Left lung (tissue), 10 donors: ENCODE results near the gene ABCA1. TPM values are rescaled to one million over a fixed set of nuclear protein-coding genes. Genes with fewer than 3 reads are reported as not detected.
A peak's percentile ranks its signal among the peaks of the same experiment; 100 is the strongest.

Source experiments
- ATAC-seq: fragments of 200-7000 bp; cut with Tn5 transposase; one replicate; pipeline ENCODE4 v1.9.1; 2020; ENCODE audit warnings: moderate library complexity
- DNase-seq, 4 donors: peaks; one replicate each; pipeline ENCODE4 v3.0.0-alpha.2; 2013 to 2020
- H3K27ac ChIP-seq, 2 donors: fragments of 200-600 bp; sonication (generic) in 1 of 2; one replicate each; pipeline versions ENCODE4 v1.5.0 to v1.8.0; 2020 to 2021
- H3K27me3 ChIP-seq, 2 donors: fragments of 200-600 bp; sonication (generic) in 1 of 2; one replicate each; pipeline versions ENCODE4 v1.5.0 to v1.8.0; 2020 to 2021
- H3K36me3 ChIP-seq, 2 donors: fragments of 200-600 bp; sonication (generic) in 1 of 2; one replicate each; pipeline versions ENCODE4 v1.5.0 to v1.8.0; 2020 to 2021
- H3K4me1 ChIP-seq, 2 donors: fragments of 200-600 bp; one replicate each; pipeline ENCODE4 v1.8.0; 2021
- H3K4me3 ChIP-seq, 2 donors: fragments of 200-600 bp; sonication (generic) in 1 of 2; one replicate each; pipeline versions ENCODE4 v1.5.0 to v1.8.0; 2020 to 2021; ENCODE audit warnings: mild to moderate bottlenecking in 1 of 2
- H3K9me3 ChIP-seq, 2 donors: fragments of 200-600 bp; sonication (generic) in 1 of 2; one replicate each; pipeline versions ENCODE4 v1.5.0 to v1.8.0; 2020 to 2021
- CTCF ChIP-seq, 2 donors: fragments of 200-600 bp; sonication (generic) in 1 of 2; IDR thresholded peaks; one replicate each; pipeline versions ENCODE4 v1.5.0 to v1.8.0; 2021; ENCODE audit warnings: antibody characterized with exemption in 2 of 2
- intact Hi-C, 2 donors: fragments of 100-400 bp; cut with DNase I; formaldehyde crosslinking; loops; one replicate each; pipeline versions ENCODE4 v1.11.2 to v1.14.2; 2022
- polyA plus RNA-seq, 6 donors: library from polyadenylated mRNA; unstranded; fragments of 120-200 nt; gene quantifications; one replicate each; pipeline ENCODE4 v1.2.1, GENCODE V29; 2013; ENCODE audit not compliant: insufficient read length in 6 of 6
- total RNA-seq, 2 donors: library from RNA; stranded (reverse); fragmentation: NEBNext Ultra II Directional; extraction: Animal tissue kit (Norgen Biotek cat#: 25700); gene quantifications; one replicate each; pipeline ENCODE4 v1.2.1, GENCODE V29; 2021
- donor health status: DM: no; HTN: yes; CAD: no.
- donor health status: DM: no; HTN: no; CAD: no.

Gene ABCA1
- total and polyA plus RNA-seq, 8 donors = 12.8 to 53.0 (median 18.2) TPM

GRCh38 chr9:104969116-104969515 is 41.2 kb upstream of the ABCA1 start:
- intact Hi-C loops = no loop called here
- peak; percentile 7 for ATAC-seq
- Histone ChIP-seq H3K4me3 (no peak overlapping the region), H3K36me3 (no peaks in the 10 kb centered on the region), H3K9me3 (no peaks in the 10 kb centered on the region), H3K27ac (peak overlapping the region; percentile 86 to 90), H3K27me3 (no peaks in the 10 kb centered on the region), H3K4me1 (peaks cover 6 to 27% of the 10 kb centered on the region in 2 donors)
- no peak for TF ChIP-seq CTCF (IDR thresholded peaks at IDR 0.05)
- no peak for DNase-seq

- DNase-seq (peak; percentile 90 to 96 (median 95)), ATAC-seq (peak; percentile 92)
- Histone ChIP-seq H3K36me3 (no peaks in the 10 kb centered on the region), H3K4me3 (peak overlapping the region; percentile 55 to 59), H3K27me3 (no peaks in the 10 kb centered on the region), H3K27ac (peak overlapping the region; percentile 86 to 90), H3K4me1 (peaks cover 6 to 25% of the 10 kb centered on the region in 2 donors), H3K9me3 (no peaks in the 10 kb centered on the region)
- TF ChIP-seq CTCF (IDR thresholded peaks at IDR 0.05) = no peak
- intact Hi-C loops = no loop called here
Observed at GRCh38 chr9:104968025-104968982, 40.3 kb upstream of the ABCA1 start.

GRCh38 chr9:104963076-104963475 is 35.1 kb upstream of the ABCA1 start:
- Histone ChIP-seq H3K4me1 (peaks cover 3 to 29% of the 10 kb centered on the region in 2 donors), H3K9me3 (no peaks in the 10 kb centered on the region), H3K36me3 (no peaks in the 10 kb centered on the region), H3K4me3 (no peak overlapping the region), H3K27ac (no peak overlapping the region), H3K27me3 (no peaks in the 10 kb centered on the region)
- DNase-seq = no peak
- intact Hi-C loops = no loop called here
- TF ChIP-seq CTCF (IDR thresholded peaks at IDR 0.05) = no peak
- ATAC-seq = no peak

- intact Hi-C loops = no loop called here
- no peak for TF ChIP-seq CTCF (IDR thresholded peaks at IDR 0.05)
- Histone ChIP-seq H3K9me3 (no peaks in the 10 kb centered on the region), H3K27me3 (no peaks in the 10 kb centered on the region), H3K4me1 (peaks cover 3 to 22% of the 10 kb centered on the region in 2 donors), H3K27ac (no peak overlapping the region), H3K36me3 (no peaks in the 10 kb centered on the region), H3K4me3 (no peak overlapping the region)
- DNase-seq = no peak
- ATAC-seq = no peak
Observed at GRCh38 chr9:104961701-104962359, 33.9 kb upstream of the ABCA1 start.

- H3K36me3 ChIP-seq = no peaks in the 10 kb centered on the region
- no peaks in the 10 kb centered on the region for H3K27me3 ChIP-seq
- TF ChIP-seq CTCF (IDR thresholded peaks at IDR 0.05) = no peak
- DNase-seq = peak in 1 of 4 donors; percentile 53
- no peaks in the 10 kb centered on the region for H3K9me3 ChIP-seq
- no peak overlapping the region for H3K4me3 ChIP-seq
- ATAC-seq = peak; percentile 72
- intact Hi-C loops = no loop called here
- peaks cover 3 to 22% of the 10 kb centered on the region in 2 donors for H3K4me1 ChIP-seq
- no peak overlapping the region for H3K27ac ChIP-seq
Observed at GRCh38 chr9:104961238-104961637, 33.3 kb upstream of the ABCA1 start.
